GM19467 (cell line): ENCODE measurements around the gene BICRA.

ENCODE experiments used
- ATAC-seq: cut with Tn5 transposase; IDR thresholded peaks from one replicate; pipeline ENCODE4 v1.9.1; 2021; ENCODE audit warnings: mild to moderate bottlenecking, moderate library complexity; ENCODE audit not compliant: unreplicated experiment

The BICRA gene

DNA sequence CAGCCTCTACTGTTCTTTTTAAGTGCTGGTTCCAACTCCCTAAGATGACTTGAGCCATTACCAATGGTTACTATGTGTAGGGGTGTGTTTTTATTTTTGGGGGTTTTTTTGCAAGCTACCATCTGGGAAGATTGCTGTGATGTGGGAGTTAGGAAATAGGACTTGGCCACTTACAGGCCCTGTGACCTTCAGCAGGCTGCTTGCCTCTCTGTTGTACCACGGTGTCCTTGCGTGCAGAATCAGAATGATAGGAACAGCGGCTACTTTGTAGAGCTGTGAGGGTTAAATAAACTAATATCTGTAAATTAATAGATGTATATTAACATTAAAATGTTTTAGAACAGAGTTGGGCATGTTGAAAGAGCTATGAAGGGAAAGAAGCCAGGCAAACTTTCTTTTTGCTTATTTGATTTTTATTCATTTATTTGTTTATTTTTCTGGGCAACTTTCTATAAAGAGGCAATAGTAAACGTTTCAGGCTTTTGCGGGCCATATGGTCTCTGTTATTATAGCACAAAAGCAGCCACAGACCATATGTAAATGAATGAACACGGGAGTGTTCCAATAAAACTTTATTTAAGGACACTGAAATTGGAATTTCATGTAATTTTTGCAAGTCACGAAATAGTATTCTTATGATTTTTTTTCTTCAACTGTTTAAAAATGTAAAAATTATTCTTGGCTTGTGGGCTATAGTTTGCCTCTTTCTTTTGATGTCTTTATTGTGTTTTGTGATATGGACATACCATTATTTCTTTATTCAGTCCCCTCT lies 77.9 kb downstream of the BICRA start:
- ATAC-seq, result no peak

DNA sequence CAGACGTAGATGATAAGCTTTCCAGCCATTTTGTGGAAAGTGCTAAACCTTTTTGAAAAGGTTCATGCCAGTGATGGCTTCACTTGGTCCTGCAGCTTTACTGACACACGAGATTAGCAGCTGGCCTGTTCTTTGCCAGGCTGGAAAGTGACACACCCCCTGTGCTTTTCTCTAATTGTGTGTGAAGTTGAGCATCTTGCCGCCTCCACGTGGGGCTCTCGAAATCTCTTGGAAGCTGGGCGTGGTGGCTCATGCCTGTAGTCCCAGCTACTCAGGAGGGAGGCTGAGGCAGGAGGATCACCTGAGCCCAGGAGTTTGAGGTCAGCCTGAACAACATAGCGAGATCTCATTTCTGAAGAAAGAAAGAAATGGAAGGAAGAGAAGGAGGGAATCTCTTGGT lies 79.0 kb downstream of the BICRA start:
- no peak for ATAC-seq

DNA sequence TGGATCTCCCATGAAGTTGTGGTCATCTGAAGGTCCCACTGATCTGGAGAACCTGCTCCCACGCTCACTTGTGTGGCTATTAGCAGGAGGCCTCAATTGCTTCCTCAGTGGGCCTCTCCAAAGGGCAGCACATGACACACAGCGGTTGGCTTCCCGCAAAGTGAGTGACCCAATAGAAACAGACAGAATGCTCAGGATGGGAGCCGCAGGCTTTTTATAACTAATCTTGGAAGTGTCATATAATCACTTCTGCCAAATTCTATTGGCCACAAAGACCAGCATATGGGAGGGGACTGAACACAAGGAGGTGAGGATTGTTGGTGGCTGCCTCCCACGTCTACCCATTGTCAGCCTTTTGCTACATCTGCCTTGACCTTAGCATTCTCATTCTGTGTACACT lies 82.2 kb downstream of the BICRA start:
- ATAC-seq, result no peak

DNA sequence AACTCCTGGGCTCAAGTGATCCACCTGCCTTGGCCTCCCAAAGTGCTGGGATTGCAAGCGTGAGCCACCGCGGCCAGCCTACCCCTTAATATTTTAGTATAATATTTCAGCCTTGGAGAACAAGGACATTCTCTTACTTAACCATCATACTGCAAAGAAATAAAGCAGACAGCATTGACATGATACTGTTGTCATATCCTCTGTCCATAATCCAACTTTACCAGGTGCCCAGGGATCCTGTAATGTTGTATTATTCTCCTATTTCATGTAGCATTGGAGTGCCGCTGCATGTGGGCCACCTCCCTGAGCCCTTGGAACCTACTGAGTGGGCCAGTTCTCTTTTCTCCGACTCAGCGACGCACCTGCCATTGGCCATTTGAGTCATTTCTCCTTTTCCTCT lies 82.8 kb downstream of the BICRA start:
- no peak for ATAC-seq

DNA sequence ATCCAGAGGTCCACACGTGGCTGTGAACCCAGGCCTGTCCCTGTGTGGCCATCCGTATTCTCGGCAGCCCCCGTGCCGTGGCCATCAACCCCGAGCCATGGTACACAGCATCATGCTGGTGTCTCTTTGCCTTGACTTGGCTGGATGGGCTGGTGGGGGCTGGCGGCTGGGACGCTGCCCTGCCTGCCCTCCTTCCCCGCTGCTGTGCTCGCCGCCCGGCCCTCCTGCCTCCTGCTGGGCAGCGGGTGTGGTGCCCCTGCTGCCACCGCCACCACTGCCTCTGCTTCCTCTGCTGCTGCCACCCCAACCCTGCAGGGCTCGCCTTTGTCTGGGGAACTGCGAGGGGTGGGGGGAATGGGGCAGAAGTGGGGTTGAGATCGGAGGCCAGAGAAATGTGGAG lies 84.6 kb downstream of the BICRA start:
- no peak for ATAC-seq

DNA sequence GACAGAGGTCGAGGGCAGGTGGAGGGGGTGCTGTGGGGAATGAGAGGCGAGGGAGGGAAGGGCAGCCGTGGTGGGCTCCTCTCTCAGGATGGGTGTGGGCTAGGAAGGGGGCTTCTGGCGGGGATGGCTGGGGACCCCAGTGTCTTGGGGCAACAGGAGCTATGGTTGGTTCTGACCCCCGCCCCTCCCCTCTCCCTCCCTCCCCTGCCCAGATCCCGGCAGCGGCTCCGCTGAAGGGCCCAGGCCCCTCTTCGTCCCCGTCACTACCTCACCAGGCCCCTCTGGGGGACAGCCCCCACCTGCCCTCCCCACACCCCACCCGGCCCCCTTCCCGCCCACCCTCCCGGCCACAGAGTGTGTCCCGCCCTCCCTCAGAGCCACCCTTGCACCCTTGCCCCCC lies 85.0 kb downstream of the BICRA start:
- no peak for ATAC-seq

DNA sequence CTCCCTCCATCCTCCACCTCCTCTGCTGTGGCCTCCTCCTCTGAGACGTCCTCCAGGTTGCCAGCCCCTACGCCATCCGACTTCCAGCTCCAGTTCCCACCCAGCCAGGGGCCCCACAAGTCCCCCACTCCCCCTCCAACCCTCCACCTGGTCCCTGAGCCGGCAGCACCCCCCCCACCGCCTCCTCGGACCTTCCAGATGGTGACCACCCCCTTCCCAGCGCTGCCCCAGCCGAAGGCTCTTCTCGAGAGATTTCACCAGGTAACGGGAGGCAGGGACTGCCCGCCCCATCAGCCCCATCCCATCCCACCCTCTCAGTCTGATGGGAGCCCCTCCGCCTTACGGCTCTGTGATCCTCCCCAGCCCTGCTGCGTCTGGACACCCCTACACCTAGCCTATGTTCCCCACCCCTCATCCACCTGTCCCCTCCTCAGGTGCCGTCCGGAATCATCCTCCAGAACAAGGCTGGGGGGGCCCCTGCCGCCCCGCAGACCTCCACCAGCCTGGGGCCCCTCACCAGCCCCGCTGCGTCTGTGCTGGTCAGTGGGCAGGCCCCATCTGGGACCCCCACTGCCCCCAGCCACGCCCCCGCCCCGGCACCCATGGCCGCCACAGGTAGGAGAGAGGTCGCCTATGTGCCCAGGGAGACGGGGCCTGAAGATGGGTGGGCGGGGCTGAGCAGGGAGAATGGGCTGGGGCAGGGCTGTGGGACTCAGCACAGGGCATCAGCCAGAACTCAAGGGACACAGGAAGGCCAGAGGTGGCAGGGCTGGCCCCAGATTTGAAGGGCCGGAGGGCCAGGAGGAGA lies 85.7 kb downstream of the BICRA start:
- no peak for ATAC-seq

DNA sequence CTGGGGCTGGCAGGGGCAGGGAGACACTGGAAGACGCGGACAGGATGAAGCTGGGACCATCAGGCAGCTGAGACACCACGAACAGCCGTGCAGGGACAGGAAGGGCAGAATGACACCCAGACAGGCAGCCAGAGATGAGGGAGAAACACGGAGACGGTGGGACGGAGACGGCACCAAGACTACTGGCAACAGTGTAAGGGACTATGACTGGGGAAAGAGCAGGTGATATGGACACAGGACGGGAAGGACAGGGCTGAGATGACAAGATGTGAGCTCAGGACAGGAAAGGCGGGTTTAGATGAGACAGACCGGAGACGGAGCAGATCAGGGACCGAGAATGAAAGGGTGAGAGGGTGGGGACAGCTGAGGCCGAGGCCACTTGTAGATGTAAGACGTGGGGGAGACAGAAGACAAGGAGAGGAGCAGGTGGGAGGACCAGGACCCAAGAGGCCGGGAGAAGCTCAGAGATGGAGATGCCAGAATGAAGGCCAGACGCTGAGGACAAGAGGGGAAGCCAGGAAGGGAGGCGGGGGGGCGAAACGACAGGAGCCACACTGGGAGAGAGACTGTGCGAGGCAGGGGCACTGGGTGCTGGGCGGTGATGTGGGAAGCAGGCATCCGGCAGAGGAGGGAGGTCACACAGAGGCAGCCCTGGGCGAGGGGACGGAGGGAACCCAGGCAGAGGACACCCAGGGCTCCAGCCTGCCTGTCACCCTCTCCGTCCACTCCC lies 86.8 kb downstream of the BICRA start:
- ATAC-seq, result no peak

DNA sequence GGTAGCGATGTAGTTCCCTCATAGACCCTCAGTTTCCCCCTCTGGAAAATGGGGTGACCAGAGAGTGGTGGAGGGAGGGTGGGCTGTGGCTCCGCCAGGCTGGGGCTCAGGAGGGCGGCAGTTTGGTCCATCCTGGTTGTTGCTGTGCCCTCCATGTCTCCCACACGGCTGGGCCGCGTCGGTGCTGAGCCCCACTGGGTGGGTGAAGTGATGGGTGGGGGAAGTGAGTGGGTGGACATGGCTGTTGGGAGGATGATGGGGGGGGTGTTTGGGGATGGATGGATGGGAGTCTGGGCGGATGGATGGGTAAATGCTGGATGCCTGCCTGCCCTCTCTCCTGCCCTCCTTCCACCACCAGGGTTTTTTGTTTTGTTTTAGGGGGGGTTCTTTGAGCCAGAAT lies 87.7 kb downstream of the BICRA start:
- no peak for ATAC-seq

DNA sequence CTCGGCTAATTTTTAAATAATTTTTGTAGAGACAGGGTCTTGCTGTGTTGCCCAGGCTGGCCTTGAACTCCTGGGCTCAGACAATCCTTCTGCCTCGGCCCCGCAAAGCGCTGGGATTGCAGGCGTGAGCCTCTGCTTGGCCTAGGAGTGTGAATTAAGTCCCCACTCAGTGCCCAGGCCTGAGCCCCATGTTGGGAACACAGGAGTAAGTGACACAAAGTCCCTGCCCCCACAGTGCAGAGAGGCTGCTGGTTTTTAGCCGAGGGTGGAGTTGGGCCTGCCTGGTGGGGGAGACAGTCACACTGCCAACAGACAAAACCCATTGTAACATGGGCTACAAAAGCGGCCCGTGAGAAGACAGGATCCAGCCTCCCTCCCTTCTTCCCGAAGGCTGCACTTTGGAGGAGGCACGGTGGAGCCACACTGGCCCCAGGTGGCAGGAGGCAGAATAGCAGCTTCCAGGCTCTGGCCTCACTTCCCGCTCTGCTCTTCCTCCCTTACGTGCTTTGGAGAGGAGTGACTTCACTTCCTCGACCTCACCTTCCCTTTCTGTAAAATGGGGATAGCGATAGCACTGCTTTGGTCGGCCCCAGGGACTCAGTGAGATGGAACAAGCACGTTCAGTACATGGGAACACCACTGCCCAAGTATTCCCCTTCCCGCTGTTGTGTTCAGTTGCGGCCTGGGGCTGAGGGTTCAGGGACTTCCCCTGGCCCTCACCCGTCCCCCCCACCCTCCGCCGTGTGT lies 89.1 kb downstream of the BICRA start:
- no peak for ATAC-seq

DNA sequence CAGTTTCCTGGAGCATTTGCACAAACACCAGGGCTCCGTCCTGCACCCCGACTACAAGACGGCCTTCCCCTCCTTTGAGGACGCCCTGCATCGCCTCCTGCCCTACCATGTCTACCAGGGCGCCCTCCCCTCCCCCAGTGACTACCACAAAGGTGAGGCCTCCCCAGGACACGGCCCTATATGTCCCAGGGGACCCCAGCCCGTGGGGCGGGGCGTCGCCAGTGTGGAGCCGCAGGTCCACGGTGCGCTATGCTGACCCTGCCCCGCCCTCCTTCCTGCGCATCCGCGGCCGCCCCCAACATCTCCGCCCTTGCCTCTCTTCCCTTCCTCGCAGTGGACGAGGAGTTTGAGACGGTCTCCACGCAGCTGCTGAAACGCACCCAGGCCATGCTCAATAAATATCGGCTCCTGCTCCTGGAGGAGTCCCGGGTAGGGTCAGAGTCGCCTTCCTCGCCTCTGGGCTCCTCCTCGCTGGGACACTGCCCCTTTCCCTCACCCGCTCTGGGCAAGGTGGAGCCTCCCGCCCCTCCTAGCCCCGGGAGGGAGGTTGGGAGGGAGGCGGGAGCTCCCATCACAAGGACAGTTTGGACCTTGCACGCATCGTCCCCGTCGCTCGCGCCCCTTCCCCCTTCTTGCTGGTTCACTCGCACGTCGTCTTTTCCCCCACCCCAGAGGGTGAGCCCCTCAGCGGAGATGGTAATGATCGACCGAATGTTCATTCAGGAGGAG lies 89.9 kb downstream of the BICRA start:
- ATAC-seq, result no peak

DNA sequence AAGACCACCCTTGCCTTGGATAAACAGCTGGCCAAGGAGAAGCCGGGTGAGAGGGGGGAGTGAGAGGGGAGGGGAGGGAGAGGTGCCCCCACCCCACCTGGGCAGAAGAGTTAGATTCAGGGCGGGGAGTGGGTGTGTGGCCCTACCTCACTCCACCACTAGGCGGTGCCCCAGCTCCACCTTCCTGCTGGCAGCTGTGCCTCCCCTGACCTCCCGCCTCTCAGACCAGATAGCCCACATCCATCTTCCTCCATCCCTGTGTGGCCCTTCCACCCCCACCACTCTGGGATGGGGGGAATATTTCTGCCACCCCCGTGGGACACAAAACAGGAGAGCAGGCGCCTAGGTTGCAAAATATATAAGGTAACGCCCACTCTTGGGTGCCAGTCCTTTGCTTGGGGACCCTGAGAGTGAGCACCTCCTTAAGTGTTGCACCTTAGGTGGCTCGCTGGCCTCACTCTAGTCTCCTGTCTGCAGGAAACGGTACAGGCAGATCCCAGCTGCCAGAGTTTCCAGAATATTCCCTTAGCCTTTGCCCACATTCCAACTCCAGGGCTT lies 90.5 kb downstream of the BICRA start:
- no peak for ATAC-seq

DNA sequence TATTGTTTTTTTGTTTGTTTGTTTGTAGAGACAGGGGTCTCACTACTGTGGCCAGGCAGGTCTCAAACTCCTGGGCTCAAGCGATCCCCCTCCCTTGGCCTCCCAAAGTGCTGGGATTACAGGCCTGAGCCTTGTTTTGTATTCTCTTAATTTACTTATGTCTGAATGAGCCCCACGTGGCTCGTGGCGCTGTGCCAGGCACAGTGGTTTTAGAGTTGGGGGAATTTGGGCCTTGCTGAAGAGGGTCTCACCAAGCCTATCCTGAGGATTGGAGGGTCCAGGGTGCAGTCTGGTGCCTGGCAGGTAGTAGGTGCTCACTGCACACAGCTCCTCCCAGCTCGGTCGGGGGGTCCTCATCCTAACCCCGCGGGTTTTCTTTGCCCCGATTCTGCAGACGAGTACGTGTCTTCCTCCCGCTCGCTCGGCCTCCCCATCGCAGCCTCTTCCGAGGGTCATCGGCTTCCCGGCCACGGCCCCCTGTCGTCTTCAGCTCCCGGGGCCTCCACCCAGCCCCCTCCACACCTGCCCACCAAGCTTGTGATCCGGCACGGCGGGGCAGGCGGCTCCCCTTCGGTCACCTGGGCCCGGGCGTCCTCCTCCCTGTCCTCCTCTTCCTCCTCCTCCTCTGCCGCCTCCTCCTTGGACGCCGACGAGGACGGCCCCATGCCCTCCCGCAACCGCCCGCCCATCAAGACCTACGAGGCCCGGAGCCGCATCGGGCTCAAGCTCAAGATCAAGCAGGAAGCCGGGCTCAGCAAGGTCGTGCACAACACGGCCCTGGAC lies 92.2 kb downstream of the BICRA start:
- ATAC-seq, result no peak

DNA sequence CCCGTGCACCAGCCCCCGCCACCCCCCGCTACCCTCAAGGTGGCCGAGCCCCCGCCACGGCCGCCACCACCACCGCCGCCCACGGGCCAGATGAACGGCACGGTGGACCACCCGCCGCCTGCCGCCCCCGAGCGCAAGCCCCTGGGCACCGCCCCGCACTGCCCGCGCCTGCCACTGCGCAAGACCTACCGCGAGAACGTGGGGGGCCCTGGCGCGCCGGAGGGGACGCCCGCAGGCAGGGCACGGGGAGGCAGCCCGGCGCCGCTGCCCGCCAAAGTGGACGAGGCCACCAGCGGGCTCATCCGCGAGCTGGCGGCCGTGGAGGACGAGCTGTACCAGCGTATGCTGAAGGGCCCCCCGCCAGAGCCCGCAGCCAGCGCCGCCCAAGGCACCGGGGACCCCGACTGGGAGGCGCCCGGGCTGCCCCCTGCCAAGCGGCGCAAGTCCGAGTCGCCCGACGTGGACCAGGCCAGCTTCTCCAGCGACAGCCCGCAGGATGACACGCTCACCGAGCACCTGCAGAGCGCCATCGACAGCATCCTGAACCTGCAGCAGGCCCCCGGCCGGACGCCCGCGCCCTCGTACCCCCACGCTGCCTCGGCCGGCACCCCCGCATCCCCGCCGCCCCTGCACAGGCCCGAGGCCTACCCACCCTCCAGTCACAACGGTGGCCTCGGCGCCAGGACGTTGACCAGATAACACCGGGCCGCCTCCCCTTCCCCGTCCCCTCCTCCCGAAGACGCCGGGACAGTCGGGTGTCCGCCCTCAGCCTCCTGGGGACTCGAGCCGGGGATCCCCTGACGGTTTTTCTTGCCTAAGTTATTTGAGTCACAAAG lies 93.0 kb downstream of the BICRA start:
- no peak for ATAC-seq

DNA sequence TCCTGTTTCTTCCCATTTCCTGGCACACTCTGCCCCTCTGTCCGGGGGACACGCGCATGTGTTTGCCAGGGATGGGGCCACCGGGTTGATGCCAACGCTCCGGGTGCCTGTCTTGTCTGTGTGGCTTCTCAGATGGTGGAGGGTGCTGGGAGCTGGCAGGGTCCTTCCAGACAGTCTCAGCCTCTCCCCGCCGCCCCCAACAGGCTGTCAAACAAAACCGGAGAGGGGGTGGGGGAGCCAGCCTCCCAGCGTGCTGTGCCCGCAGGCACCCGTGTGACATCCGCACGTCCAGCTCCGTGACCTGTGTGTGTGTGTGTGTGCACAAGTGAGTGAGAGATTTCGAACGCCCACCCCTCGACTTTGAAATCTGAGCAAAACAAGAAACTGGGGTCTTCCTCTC lies 93.7 kb downstream of the BICRA start:
- ATAC-seq, result no peak

DNA sequence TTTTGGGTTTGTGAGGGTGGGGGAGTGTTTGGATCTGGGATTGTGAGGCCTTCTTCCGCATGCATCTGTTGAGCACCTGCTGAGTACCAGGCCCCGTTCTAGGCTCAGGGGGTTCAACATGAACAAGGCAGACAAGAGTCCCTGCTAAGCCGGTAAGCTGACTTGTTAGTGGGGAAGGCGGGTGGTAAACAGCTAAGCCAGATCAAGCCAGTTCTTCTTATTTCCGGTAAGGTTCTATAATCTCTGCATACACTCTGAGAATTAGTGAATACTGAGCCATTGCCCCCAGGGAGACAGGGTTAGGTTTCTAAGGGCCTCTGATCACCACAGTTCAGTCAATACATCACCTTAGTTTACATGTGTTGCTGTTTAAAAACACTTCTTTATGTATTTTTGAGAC lies 94.4 kb downstream of the BICRA start:
- ATAC-seq, result no peak

DNA sequence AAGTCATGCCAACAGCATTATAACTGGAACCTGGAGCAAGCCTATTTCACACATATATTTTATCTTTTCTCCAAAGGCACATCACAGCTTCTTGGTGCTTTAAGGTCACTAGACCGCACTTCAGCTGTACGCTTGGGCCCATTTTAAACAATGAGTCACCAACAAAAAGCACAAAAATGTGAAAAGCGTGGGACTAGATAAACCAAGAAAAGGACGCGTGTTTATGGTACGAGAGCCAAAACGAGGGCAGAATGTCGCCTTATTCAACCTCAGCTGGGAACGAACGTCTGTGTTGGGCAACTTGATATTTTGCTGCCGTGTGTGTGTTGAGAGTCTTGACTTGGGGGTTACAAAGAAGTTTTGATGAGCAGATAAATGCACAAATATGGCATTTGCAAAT lies 95.1 kb downstream of the BICRA start:
- ATAC-seq, result no peak

DNA sequence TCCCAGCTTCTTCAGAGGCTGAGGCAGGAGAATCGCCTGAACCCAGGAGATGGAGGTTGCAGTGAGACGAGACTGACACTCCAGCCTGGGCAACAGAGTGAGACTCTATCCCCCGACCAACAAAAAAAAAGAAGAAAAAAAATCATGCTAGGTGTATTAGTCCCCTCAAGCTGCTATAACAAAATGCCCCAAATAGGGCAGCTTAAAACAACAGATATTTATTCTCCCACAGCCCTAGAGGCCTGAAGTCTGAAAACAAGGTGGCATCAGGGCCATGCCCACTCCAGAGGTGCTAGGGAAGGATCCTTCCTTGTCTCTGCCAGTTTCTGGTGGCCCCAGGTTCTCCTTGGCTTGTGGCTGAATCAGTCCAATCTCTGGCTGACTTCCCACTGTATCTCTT lies 95.7 kb downstream of the BICRA start:
- ATAC-seq, result no peak
